ENCODE measurements around the gene NTN3.
A peak's percentile ranks its signal among the peaks of the same experiment; 100 is the strongest.

Gene NTN3

DNA sequence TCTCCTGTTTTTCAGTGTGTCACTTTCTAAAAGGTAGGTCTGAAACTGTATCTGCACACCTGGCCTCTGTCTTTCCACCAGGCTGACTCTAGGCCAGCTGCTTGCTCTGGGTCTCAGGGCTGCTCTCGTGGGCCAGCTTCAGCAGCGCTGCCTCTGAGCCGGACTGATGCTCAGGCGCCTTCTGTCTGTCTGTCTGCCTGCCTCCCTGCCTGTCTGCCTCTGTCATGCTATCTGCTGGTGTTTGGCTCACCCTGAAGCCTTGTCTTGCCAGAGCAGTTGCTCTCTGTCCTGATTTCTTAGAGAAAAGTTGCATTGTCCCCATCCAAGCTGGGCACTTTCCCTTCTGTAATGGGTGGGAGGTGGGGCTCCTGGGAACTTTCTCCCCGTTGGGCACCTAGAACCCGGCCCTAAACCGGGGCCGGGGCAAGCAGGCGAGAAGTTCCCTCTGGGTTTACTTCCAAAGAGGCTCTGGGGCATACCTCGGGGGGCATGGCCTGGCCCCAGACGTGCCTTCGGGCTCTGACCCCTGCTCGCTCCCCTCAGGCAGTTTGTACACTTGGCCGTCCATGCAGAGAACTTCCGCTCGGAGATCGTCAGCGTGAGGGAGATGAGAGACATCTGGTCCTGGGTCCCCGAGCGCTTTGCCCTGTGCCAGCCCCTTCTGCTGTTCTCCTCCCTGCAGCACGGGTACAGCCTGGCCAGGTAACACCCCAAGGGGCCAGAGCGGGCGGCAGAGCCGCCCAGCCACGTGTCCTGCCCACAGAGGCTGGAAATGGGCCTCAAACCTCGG lies 26.8 kb downstream of the NTN3 start:
- no peak for DNase-seq

GRCh38 chr16:2498531-2499253 lies 27.6 kb downstream of the NTN3 start:
- no peak for DNase-seq

- DNase-seq = no peak
These were observed 28.4 kb downstream of the NTN3 start for GRCh38 chr16:2499454-2499853.

GRCh38 chr16:2499890-2500429 lies 28.9 kb downstream of the NTN3 start:
- no peak for DNase-seq

DNA sequence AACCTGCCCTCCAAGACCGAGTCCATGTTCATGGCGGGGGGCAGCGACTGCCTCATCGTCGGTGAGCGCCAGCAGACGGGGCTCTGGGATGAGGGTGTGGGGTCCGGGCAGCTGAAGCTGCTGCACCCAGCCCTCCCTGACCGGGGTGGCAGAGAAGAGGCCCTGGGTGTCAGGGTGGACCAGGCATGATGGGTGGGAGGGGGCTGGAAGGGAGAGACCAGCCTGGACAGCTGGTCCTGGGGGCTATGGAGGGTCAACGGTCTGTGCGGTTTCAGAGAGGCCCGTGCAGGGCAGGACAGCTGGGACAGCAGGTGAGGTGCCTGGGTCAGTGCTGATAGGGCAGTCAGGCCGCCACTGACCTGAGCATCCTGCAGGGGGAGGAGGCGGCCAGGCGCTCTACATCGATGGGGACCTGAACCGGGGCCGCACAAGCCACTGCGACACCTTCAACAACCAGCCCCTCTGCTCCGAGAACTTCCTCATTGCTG lies 29.4 kb downstream of the NTN3 start:
- DNase-seq = no peak

- DNase-seq = peak; percentile 82
These were observed 30.0 kb downstream of the NTN3 start for GRCh38 chr16:2500918-2501750.

GRCh38 chr16:2501946-2502895 lies 31.1 kb downstream of the NTN3 start:
- no peak for DNase-seq

- no peak for DNase-seq
These were observed 34.6 kb downstream of the NTN3 start for GRCh38 chr16:2505695-2506094.

- DNase-seq = no peak
These were observed 36.1 kb downstream of the NTN3 start for GRCh38 chr16:2507052-2507659.

DNA sequence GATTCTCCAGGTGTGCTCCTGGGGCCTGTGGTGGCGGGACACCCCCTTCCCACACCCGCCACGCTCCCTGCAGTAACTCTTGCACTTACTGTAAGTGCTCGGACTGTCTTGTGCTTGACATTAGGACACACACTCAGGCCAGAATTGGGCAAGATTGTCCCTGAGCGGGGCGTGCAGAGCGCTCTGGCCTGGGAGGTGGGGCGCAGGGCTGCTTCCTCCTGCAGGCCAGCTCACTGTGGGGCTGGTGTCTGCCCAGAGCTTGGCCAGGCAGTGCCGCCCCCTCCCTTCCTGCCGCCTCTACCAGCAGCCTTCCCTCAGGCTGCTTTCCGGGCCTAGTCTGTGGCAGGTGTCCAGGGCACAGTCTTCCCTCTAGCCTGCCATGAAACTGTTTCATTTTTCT lies 36.6 kb downstream of the NTN3 start:
- no peak for DNase-seq

- DNase-seq = no peak
These were observed 37.8 kb downstream of the NTN3 start for GRCh38 chr16:2508722-2509400.

DNA sequence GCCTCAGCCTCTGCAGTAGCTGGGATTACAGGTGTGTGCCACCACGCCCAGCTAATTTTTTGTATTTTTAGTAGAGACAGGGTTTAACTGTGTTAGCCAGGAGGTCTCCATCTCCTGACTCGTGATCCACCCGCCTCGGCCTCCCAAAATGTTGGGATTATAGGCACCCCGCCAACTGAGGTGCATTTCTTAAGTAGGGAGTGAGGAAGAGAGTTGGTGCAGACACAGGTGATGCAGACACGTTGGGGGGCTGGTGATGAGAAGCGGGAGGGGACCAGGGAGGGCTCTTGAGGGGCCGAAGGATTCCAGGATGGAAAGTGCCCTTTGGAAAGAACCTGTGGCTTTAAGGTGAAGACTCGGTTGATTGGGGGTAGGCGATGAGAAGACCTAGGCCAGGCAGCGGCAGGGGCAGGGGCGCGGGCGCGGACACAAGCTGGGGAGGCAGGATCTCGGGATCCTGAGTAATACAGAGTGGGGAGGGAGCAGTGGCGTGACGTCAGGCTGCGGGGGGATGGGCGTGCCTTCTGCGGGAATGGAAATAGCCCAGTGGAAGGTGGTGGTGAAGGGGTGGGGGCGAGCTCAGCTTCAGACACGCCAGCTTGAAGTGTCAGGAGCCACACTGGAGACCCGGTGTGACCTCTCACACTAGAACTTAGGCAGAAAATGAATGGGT lies 40.2 kb downstream of the NTN3 start:
- no peak for DNase-seq

DNA sequence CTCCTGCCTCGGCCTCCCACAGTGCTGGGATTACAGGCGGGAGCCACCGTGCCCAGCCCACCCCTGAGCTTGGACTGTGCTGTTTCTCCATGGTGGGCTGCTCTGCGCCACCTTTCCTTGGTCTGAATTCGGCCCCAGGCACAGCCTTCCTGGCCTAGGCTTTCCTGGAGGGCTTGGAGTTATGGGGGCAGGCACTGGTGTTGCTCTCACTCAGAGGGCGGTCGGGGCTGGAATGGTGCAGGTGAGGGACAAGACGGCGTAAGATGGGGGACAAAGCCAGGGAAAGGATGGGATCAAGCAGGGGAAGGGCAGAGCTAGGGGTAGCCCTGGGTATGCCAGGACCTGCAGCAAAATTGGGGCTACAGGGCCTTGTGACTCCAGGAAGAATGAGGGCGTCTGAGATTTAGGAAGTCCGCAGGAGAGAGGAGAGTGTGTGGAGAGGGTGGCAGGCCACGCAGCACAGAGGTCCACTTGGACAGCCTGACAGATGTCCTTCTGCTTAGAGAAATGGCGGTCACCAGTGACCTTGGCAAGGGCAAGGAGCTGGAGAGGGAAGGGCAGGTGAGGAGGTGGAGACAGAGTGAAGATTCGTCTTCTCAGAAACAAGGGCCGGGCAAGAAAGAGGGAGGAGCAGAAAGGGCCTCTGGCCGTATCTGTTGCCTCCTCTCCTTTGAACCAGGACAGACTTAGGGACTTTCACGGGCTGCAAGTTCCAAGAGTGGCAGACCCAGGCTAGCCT lies 41.1 kb downstream of the NTN3 start:
- DNase-seq = no peak

- peak; percentile 45 for DNase-seq
These were observed 41.8 kb downstream of the NTN3 start for GRCh38 chr16:2512735-2513404.

- peak; percentile 92 for DNase-seq
These were observed 42.6 kb downstream of the NTN3 start, which contains the start of gene ATP6V0C for GRCh38 chr16:2513405-2514332. TSS of gene ATP6V0C (plus strand) at chr16:2513952. CDS start at chr16:2514104, 152 bp downstream.

DNA sequence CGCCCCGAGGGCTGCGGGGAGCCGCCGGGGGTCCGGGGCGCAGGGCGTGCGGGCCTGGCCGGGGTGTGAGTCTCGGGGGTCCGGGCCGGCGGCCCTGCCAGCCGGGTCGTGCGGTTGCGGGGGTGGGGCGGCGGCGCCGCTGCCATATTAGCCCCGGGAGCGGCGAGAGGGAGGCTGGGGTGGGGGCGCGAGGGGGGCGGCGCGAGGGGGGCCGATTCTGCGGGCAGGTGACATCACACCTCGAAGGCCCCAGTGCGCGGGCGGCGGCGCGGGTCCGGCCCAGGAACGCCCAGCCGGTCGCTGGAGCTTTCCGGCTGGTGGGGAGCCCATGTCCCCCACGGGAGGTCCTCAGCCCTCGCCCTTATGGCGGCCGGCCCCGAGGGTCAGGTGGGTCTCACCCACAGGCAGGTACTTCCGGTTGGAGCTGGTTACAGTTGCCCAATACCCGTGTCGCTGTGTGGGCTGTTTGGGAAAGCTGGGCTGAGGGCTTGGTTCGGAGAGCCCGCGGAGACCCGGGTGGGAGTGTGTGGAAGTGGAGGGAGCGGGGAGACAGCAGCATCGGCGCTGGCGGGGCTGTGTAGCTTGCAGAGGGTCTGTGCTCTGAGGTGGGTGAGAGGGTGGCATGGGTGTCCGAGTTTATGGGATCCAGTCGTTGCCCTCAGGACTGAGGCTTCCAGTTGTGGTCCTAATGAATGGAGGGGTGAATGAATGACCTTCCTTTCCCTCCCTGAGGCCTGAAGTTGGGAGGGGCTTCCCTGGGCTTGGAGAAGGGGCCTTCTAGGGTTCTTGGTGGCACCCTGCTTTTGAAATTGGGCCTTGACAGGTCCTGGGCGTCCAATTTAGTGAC lies 43.5 kb downstream of the NTN3 start:
- peak; percentile 30 for DNase-seq
